GM21786 (cell line): Measurements from ENCODE around the gene ZNF862.
A peak's percentile ranks its signal among the peaks of the same experiment; 100 is the strongest.

Experiments used
- ATAC-seq: cut with Tn5 transposase; IDR thresholded peaks from one replicate; pipeline ENCODE4 v1.9.1; 2021; ENCODE audit not compliant: unreplicated experiment

The ZNF862 gene

DNA sequence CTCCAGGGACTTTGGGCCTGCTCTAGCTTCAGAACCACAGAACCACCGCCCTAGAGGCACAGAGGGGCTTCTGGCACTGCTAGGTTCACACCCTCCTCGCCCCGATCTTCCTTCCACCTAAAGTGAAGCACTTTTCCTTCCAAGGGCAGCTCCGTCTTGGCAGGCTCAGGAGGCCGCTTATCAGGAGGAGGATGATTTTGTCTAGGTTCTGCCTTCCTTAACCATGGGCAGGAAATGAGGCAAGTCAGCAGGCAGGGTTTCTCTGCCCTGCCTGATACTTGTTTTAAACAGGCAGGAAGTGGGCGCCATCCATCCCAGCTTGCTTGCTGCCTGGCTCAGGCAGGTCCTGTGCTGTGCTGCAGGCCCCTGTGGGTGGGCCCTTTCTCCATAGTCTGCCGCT lies 27.3 kb downstream of the ZNF862 start:
- peak; percentile 40 for ATAC-seq

DNA sequence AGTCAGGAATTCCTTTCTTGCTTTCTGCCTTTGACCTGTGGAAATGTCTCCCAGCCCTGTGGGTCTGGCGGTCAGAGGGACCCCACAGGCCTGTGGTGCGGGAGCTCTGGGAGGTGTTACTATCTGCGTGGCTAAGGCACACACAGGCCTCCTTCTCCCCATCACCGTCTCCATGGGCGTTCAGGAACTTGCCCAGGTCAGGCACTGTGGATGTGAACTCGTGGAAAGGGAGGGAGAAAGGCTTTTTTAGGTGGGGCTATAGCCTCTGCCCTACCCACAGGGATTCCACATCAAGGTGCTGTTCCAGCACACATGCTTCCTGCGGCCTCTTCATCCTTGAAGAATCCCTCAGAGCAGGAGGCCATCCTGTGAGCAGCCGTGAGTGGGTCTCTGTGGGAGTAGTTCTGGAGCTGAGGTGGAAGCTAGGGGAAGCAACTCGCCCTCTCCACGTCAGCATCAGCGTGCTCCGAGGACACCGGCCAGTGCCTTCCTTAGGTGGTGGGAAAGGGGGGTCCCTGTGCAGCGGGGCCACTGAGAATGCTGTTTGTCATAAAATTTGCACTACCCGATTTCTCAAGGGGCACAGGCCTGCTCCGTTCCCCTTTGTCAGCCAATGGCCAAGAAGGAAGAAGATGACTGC lies 28.1 kb downstream of the ZNF862 start:
- no peak for ATAC-seq

DNA sequence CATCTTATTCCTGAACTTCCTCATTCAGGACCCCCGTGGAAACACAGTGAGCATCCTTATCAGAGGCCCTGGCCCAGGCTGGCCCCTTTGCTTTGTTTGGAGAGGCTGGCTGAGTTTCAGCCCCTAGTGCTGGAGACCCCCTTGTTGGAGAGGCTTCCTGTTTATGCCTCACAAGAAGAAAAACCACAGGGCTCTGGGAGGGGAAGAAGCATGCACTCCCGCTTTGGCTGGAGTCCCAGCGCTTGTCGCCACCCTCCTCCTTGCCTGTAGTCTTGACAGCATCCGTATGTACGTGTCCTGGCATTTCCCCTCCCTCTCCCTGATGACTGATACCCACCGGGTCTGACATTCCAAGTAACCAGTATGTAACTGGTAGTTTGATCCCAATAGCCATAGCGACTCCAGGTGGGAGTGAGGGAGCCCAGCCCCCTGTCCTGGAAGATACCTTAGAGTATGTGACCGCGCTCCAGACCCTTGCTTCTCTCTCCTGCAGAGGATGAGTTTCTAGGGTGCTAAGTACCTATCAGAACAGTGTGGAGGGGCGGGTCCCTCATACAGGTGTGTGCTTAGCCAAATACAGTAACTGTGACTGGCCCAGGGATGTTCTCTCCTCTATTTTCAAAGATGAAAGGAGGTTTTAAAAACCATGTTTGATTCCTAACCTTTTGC lies 28.7 kb downstream of the ZNF862 start:
- ATAC-seq, result no peak

DNA sequence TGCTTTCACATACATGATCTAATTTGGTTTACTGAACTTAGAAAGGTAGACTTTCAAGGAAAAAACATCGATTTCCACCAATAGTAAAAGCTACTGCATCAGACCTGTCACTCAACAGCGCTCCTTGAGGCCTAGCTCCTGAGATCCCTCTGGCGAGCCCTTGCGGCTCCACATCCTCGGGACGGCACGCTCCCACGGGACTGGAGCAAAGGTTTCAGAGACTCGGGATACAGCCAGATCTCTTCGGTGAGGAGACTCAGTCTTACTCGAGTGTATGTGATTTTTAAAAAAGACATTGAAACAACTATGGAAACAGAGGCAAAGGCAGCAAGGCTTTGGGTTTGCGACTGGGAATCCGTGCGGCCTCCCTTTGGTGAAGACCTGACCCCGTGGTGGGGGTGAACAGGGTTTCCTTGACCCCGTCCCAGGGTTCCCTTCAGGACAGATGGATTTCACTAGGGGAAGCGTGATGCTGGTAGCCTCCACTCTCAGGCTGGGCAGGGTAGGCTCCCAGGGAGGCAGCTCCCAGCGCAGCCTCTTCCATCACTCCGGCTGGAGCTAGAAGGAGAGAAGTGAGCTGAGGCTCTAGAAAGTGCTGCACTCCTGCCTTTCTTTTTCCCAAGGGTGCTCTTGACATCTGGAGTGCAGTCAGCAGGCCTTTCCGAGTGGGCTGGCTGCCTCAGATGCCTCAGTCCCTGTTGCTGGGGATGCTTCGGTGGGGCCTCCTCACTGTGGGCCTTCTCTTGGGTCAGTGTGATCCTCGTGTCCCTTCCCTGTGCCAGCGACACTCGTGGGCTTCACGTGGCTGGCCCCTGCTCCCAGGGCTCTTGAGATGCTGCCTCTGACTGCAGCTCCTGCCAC lies 29.8 kb downstream of the ZNF862 start:
- ATAC-seq, result no peak

DNA sequence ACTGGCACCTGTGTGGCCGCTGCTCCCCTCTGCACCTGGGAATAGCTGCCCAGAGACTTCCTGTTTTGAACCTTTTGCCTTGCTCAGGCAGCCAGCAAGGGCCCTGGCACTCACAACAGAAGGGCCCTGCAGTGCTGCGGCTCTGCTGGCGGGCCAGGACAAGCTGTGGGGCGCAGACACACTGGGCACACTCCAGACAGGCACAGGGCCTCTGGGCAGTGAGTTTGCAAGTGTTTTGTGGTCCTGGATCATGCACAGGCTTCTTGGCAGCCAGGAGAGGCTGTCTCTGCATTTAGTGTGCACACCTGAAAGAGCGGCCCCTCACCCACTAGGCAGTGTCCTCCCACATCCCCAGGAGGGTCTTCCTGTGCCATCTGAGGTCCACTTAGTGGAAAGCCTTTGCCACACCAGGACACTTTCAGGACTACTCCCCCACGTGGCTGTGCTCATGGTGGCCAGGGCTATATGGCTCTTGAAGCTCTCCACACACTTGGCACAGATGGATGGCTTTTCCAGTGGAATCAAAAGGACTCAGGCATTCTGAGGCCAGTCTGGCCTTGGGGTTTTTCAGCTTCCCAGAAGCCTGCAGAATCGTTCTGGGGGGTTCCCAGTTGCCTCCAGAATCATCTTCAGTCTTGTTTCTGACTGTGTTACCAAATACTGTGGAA lies 30.6 kb downstream of the ZNF862 start:
- ATAC-seq, result no peak

DNA sequence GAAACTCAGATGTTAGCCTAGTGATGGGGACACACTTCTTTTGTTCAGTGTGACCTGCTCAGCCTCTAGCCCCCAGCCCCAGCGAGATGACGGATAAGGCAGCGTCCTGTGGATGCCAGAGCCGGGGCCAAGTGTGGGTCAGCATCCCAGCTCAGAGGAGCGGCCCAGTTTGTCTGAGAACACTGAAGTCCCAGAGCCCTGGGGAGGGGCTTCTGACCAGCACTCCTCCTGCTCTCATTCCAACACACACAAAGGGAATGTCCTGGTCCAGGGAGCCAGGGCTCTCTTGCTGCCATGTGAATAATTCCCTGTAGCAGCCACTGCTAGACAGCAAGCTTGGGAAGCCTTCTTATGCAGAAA lies 31.1 kb downstream of the ZNF862 start:
- ATAC-seq, result no peak

DNA sequence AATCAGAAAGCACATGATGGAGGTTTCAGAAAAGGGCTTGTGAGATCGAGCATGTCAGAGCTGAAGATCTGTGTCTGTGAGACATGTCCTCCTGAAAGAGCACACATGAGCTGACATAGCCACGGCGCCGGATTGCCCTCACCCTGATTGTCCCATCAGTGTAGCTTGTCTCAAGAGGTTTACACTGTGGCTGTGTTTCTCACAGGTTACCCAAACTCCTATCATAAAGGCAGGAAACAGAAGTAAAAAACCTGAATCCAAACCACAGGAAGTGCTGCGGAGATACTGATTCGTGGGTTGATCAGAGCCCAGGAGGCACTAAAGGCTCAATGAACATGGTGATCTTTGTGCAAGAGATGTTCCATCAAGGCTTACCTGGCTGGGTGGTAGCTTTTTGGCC lies 31.7 kb downstream of the ZNF862 start:
- no peak for ATAC-seq

DNA sequence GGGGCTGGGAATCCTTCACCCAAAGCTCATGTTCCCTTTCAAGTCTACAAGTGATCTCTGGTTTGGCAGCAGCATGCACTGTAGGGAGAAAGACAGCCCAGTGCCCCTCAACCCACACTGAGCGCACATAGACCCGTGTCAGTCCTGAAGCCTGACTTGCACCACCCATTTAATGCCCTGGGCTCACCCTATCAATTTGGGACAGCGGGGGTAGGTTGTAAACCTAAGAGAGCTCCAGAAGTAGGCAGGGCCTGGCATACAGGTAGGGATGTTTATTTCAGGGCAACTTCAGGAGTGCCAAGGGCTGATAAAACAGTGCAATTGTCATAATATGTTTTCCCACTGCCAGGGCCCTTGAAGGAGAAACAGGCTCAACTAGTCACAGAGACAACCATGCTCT lies 32.1 kb downstream of the ZNF862 start:
- ATAC-seq, result no peak

DNA sequence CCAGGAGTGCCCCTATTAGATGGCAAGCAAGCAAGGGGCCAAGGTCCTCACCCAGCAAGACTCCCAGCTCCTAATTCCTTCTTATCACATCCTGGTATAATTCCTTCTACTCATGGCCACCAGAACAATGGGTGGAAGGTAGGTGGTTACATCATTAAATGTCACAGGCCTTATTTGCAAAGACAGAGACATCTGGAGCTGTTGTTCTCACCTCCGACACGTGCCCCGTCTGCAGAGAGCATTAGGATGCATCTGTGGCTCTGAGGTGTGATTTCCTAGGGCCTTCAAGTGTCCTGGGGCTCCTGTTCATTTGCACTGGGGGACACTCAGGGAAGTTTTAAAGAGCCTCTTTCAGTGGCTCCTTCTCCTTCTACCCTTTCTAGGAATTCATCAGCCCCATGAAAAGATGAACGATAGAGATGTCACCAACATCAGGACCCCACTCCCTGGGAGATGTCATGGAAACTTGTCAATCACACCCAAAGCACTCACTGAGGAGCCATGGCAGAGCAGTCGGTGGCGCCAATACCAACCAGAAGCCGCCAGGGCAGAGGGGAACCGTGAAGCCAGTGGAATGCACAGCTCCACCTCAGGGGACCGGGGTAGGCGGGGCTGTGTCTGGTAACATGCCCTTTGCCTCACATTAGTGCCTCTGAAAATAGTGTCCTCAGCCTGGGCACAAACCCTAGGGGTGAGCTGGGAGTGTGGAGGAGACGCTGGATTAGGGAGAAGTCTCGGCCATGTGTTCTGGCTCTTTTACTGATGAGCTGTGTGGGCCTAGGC lies 32.7 kb downstream of the ZNF862 start:
- ATAC-seq, result no peak

DNA sequence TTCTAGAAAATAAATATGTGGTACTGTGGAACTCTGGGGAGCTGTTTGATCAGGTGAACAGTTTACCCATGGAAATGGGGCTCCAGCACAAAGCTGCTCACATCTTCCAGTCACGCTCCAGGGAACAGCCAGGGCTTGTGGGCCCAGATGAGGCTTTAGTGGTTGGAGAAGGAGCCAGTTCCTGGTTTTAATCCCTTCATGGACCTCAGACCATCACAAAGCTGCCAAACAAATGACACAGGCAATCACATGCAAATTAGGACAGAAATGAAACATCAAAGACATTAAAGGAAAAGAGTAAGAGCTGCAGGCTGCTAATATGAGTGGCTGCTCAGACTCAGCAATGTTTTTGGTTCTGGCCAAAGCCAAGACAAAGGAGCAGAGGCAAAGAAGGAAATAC lies 33.4 kb downstream of the ZNF862 start:
- no peak for ATAC-seq

DNA sequence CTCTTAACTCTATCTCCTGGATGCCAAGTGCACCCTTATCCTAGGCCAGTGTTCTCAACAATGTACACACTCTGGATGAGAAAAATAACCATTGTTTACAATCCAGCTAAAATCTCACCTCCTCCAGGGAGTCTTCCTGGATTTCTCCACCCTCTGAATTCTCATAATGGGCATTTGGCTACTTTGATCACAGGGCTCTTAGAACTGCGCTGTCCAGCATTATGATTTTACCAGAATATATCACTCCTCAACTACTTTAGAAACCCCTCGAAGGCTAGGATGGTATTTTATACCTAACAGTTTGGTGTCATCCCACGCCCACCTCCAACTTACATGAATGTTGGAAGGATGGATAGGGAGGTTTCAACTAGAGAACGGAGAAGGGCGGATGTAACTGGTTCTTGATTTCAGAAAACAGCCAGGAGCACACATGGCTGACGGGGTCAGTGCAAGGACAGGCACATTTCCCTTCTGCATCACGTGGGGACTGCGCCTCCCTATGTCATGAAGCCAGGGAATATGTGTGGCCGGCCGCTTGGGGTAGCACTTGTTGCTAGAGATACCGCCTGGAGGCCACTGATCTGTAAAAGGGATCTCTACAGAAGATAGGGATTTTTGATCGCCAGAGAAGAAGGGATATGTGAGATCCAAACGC lies 34.4 kb downstream of the ZNF862 start:
- peak; percentile 26 for ATAC-seq

DNA sequence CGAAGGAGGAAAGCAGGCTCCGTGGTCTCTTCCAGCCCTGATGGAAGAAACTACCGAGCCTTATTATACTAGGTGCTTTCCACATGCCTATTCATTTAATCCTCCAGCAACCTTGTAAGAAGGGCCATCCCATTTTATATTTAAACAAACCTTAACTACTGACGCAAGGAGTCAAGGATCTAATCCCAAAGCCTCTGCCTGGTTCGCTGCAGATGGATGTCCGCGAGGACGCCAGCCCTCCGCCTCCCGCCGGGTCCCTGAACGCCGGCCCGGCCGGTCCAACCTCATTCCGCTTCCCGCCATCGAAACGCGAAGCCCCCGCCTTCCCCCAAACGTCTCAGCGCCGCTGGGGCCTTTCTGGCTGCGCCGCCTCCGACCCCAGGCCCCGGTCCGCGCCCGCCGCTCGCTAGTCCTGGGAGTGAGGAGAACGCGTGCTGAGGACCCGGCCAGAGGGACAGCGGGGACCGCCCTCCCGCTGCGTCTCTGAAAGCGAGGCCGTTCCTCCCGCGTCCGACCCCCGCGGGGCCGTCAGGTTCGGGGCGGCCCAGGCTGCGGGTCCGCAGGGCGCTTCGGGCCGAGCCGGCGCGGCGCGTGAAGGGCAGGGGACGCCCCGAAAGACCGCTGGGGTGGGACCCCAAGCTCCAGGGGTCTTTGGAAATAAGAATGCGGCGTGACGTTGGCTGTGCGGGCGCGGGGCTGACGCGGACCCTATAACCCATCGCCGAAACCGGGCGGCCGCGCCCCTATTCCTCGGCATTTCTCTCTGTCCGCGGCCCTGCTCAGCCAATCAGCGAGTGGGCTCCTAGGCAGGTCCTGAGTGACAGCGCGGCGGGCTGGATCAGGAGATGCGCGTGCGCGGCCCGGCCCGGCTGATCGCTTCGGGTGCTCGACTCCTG lies 35.1 kb downstream of the ZNF862 start, which contains the start of gene ATP6V0E2:
TSS of gene ATP6V0E2 (plus strand) at position 896 of the 896 bp plus-strand sequence. CDS start 97 bp downstream, outside the sequence.
- ATAC-seq, result peak; percentile 85

DNA sequence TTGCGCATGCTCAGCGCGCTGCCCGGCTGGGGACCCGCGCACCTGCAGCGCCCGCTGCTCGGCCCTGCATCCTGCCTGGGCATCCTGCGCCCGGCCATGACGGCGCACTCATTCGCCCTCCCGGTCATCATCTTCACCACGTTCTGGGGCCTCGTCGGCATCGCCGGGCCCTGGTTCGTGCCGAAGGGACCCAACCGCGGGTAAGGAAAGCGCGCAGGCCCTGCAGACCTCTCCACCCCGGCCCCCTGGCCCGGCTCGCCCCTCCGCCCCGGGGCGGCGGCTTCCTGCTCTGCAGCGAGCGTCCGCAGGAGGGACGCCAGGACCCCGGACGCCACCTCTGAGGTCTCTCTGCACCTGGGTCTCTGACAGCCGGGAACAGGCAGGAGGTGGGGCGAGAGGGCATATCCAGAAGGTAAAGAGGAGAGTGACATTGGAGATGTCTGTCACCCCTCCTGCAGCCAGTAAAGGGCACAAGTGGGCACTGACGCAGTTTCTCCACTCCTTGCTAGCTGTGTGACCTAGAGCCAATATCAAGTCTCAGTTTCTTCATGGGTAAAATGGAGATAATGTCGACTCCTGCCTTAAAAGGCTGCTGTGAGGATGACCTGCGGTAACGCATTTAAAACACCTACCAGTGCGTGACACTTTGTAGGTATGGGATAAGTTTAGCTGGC lies 35.9 kb downstream of the ZNF862 start:
- peak; percentile 14 for ATAC-seq

DNA sequence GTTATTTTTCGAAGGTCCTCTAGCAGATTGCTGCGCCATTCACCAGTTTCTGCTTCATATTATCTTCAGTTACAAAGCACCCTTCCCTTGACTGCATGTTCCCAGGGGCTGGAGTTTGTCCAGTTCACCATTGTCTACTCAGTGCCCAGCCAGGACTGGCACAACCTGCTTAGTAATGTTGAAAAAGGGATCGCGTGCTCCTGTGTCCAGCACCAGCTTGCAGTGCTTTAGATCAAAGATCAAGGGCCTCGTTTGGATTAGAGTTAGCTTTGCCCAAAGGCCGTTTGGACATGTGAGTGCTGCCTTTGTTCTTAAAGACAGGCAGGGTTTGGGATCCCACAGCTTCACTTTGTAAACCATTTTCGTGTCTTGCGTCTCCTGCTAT lies 36.5 kb downstream of the ZNF862 start:
- no peak for ATAC-seq

DNA sequence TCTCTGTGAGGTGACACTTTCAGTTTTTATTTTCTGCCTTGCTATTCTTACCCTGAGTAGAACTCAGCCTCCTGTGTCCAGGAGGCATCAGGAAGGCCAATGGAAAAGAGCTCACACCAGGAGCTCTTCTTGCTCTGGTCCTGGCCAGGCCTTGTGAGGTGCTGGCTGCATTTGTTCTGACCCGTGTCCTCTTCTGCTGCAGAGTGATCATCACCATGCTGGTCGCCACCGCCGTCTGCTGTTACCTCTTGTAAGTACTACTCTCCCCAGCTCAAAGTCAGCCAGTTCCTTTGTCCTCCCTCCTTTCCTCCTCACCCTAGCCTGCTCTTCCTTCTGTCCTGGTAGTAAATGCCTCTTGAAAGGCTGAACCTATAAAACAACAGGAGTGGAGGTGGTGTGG lies 37.2 kb downstream of the ZNF862 start:
- no peak for ATAC-seq

DNA sequence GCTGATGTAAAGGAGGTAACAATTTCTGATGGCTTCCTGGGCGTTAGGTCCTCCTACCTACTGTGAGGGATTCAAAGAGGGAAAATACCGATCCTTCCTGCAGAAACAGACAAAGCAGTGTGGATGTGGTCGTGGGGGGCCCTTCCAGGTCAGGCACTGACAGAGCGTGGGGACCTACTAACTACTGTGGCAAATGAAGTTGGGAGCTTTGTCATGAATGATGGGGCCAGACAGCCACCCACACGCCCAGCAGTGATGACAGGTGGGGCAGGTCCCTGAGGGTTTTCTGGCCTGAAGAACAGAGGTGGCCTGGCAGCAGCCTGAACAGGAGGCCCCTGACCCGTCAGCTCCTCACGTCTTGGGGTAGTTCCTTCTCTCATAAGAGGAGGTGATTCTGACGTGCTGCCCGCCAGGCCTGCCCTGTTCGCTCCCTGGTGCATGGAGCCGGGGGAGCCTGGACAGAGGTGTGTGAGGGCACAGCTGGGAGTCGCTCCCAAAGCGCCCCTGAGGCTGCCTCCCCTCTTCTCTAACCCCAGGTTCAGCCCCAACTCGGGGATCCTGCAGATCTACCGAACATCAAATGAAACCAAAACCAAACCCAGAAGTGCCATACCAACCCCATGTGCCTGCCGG lies 39.8 kb downstream of the ZNF862 start:
- ATAC-seq, result no peak

DNA sequence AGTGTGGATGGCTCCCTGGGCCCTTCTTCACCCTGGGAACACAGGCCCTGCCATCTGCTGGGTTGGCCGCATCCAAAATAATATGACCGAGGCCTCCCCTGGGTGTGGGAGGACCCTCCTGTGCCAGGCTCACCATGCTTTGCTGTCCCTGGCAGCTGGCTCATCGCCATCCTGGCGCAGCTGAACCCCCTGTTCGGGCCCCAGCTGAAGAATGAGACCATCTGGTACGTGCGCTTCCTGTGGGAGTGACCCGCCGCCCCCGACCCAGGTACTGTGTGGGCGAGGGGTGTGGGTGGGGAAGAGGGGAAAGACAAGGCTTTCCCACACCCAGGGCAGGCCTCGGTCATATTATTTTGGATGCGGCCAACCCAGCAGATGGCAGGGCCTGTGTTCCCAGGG lies 40.3 kb downstream of the ZNF862 start:
- no peak for ATAC-seq

DNA sequence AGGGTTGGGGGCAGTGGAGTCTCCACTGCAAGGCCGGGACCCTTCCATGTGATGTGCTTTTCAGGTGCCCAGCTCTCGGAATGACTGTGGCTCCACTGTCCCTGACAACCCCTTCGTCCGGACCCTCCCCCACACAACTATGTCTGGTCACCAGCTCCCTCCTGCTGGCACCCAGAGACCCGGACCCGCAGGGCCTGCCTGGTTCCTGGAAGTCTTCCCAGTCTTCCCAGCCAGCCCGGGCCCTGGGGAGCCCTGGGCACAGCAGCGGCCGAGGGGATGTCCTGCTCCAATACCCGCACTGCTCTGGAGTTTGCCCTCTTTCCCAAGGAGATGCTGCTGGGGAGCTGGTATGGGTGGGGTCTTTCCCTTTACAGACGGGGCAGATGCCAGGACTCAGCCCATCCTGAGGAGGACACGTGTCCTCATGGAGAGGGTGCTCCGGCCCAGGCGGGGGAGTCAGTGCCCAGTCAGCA lies 41.1 kb downstream of the ZNF862 start:
- ATAC-seq, result no peak
